Breast epithelium (tissue), 4 donors: ENCODE measurements around the gene SERPINC1. TPM values are rescaled to one million over a fixed set of nuclear protein-coding genes. Genes with fewer than 3 reads are reported as not detected.

Experiments used
- DNase-seq, 2 donors: peaks; one replicate each; pipeline ENCODE4 v3.0.0-alpha.2; 2019; ENCODE audit warnings: low spot score in 2 of 2
- H3K27ac ChIP-seq, 2 donors: fragments of 200-600 bp; sonication (generic) in 1 of 2; one replicate each; pipeline ENCODE4 v1.5.1; 2016 to 2019; ENCODE audit warnings: mild to moderate bottlenecking in 1 of 2
- H3K27me3 ChIP-seq, 2 donors: fragments of 200-600 bp; sonication (generic) in 1 of 2; one replicate each; pipeline versions ENCODE4 v1.5.1 to v1.6.0; 2017 to 2019; ENCODE audit warnings: control low read depth in 1 of 2, mild to moderate bottlenecking in 1 of 2
- H3K36me3 ChIP-seq: fragments of 200-600 bp; one replicate; pipeline ENCODE4 v1.5.1; 2019
- H3K4me1 ChIP-seq, 2 donors: fragments of 200-600 bp; sonication (generic); one replicate each; pipeline ENCODE4 v1.5.1; 2016 to 2019; ENCODE audit warnings: control low read depth in 1 of 2
- H3K4me3 ChIP-seq, 3 donors: fragments of 200-600 bp; sonication (generic); 1 replicate in 2 of 3; 2 replicates in 1 of 3; pipeline ENCODE4 v1.5.1; 2016 to 2019; ENCODE audit warnings: mild to moderate bottlenecking in 3 of 3, moderate library complexity in 2 of 3
- H3K9me3 ChIP-seq, 2 donors: fragments of 200-600 bp; sonication (generic) in 1 of 2; one replicate each; pipeline ENCODE4 v1.5.1; 2016 to 2019; ENCODE audit warnings: control low read depth in 1 of 2
- POLR2A ChIP-seq: fragments of 450-650 bp; IDR thresholded peaks from one replicate; pipeline ENCODE4 v1.6.1; 2016; ENCODE audit warnings: antibody characterized with exemption, mild to moderate bottlenecking, moderate library complexity
- POLR2AphosphoS5 ChIP-seq, 3 donors: sonication (generic); formaldehyde crosslinking; IDR thresholded peaks; one replicate each; pipeline ENCODE4 v1.6.1; 2017; ENCODE audit warnings: antibody characterized with exemption in 3 of 3
- intact Hi-C: fragments of 100-400 bp; cut with DNase I; formaldehyde crosslinking; loops from one replicate; pipeline ENCODE4 v1.15.1; 2023; ENCODE audit warnings: low total_unique reads
- total RNA-seq, 3 donors: library from RNA; depleted of rRNA; stranded (reverse); fragments of >200 nt; gene quantifications; one replicate each; pipeline ENCODE4 v1.1.0, GENCODE V29; 2016
- TF ChIP-seq, protein P1 (sequence below), 3 donors: fragments of 450-650 bp; IDR thresholded peaks; one replicate each; pipeline ENCODE4 v1.5.1; 2016 to 2017; ENCODE audit warnings: antibody characterized with exemption in 3 of 3, mild to moderate bottlenecking in 3 of 3, moderate library complexity in 3 of 3

Gene SERPINC1
- total RNA-seq, 3 donors from 2014 or later: 0.32 TPM; not detected in 2

GRCh38 chr1:173867753-173868265, 49.3 kb downstream of the SERPINC1 start, which contains the start of gene GAS5:
Gene GAS5 (minus strand): TSS chr1:173867989.
- H3K4me3 ChIP-seq: peak within 1 kb of the TSS; percentile 76 to 84 (median 81)
- H3K27me3 ChIP-seq: no peaks in the 10 kb centered on the region
- H3K4me1 ChIP-seq: peaks cover 0 to 4% of the 10 kb centered on the region in 2 donors
- TF ChIP-seq POLR2A (peak; percentile 96), POLR2AphosphoS5 (IDR thresholded peaks at IDR 0.05) (peak; percentile 96 to 99 (median 98))
- TF ChIP-seq, protein P1, sequence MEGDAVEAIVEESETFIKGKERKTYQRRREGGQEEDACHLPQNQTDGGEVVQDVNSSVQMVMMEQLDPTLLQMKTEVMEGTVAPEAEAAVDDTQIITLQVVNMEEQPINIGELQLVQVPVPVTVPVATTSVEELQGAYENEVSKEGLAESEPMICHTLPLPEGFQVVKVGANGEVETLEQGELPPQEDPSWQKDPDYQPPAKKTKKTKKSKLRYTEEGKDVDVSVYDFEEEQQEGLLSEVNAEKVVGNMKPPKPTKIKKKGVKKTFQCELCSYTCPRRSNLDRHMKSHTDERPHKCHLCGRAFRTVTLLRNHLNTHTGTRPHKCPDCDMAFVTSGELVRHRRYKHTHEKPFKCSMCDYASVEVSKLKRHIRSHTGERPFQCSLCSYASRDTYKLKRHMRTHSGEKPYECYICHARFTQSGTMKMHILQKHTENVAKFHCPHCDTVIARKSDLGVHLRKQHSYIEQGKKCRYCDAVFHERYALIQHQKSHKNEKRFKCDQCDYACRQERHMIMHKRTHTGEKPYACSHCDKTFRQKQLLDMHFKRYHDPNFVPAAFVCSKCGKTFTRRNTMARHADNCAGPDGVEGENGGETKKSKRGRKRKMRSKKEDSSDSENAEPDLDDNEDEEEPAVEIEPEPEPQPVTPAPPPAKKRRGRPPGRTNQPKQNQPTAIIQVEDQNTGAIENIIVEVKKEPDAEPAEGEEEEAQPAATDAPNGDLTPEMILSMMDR (IDR thresholded peaks at IDR 0.05): no peak
- peak; percentile 99 to 100 for DNase-seq
- no peaks in the 10 kb centered on the region for H3K9me3 ChIP-seq
- peak within 1 kb of the TSS; percentile 95 to 96 for H3K27ac ChIP-seq
- H3K36me3 ChIP-seq: no peaks in the 10 kb centered on the region
- intact Hi-C loops: no loop called here

DNA sequence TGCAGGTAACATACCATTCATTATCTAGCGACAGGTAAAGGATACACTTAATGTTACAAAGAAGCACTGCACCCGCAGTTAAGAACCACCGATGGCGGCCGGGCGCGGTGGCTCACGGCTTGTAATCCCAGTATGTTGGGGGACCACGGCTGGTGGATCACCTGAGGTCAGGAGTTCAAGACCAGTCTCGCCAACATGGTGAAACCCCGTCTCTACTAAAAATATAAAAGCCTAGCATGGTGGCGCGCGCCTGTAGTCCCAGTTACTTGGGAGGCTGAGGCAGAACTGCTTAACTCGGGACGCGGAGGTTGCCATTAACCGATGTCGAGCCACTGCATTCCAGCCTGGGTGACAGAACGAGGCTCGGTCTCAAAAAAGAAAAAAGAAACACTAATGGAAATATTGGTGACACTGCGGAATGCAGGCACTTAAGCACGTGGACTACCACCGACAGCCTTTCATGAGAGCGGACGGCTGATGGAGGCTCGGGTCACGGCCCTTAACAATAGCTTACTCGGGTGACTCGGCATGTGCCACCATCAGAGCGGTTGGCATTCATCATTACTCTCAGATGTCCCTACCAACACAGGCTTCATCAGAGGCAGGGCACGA, 49.9 kb downstream of the SERPINC1 start:
- Histone ChIP-seq H3K27ac (peak overlapping the region; percentile 95 to 96), H3K36me3 (no peaks in the 10 kb centered on the region), H3K4me3 (peak overlapping the region; percentile 76 to 84 (median 81)), H3K4me1 (peaks cover 0 to 4% of the 10 kb centered on the region in 2 donors), H3K9me3 (no peaks in the 10 kb centered on the region), H3K27me3 (no peaks in the 10 kb centered on the region)
- DNase-seq: no peak
- intact Hi-C loops: no loop called here
- no peak for TF ChIP-seq POLR2A
- TF ChIP-seq, protein P1 (IDR thresholded peaks at IDR 0.05): no peak
- TF ChIP-seq POLR2AphosphoS5 (IDR thresholded peaks at IDR 0.05): no peak

GRCh38 chr1:173866413-173867115, 50.6 kb downstream of the SERPINC1 start:
- Histone ChIP-seq H3K9me3 (no peaks in the 10 kb centered on the region), H3K4me1 (peaks cover 0 to 4% of the 10 kb centered on the region in 2 donors), H3K4me3 (peak overlapping the region; percentile 76 to 84 (median 81)), H3K27ac (peak overlapping the region; percentile 95 to 96), H3K27me3 (no peaks in the 10 kb centered on the region), H3K36me3 (no peaks in the 10 kb centered on the region)
- intact Hi-C loops: no loop called here
- DNase-seq: no peak
- no peak for TF ChIP-seq POLR2AphosphoS5 (IDR thresholded peaks at IDR 0.05)
- TF ChIP-seq, protein P1 (IDR thresholded peaks at IDR 0.05): no peak
- no peak for TF ChIP-seq POLR2A

GRCh38 chr1:173865468-173866164, 51.5 kb downstream of the SERPINC1 start:
- no peaks in the 10 kb centered on the region for H3K9me3 ChIP-seq
- intact Hi-C loops: no loop called here
- peaks cover 0 to 4% of the 10 kb centered on the region in 2 donors for H3K4me1 ChIP-seq
- peak overlapping the region in 1 of 2 donors; percentile 34 for H3K27ac ChIP-seq
- TF ChIP-seq POLR2A: no peak
- H3K36me3 ChIP-seq: no peaks in the 10 kb centered on the region
- peak overlapping the region in 2 of 3 donors; percentile 76 to 81 for H3K4me3 ChIP-seq
- DNase-seq: no peak
- no peaks in the 10 kb centered on the region for H3K27me3 ChIP-seq

DNA sequence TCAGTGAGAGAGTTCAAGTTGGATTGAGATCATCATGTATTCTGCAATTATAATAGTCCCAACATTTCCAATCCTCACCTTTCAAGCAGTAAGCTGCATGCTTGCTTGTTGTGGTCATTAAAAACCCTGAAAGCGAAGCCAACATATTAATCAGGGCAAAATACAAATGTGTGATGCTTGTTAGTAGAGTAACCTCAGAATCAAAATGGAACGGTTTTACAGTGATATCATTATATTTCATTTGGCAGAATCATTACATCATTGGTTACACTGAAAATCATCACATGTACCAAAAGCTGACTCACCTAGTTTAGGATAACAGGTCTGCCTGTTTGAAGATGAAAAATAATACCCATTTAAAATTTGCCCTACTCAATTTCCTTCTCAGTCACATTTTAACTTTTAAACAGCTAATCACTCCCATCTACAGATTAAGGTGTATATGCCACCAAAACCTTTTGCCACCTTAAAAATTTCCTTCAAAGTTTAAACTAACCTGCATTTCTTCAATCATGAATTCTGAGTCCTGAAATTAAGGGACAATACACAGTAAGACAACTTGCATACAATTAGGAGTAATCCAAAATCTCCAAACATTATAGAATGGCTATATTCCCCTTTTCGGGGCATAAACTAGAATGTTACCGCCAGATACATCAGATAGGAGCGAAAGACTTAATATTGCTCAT, 52.8 kb downstream of the SERPINC1 start:
- Histone ChIP-seq H3K9me3 (no peaks in the 10 kb centered on the region), H3K4me3 (peak overlapping the region in 1 of 3 donors; percentile 2), H3K27me3 (no peaks in the 10 kb centered on the region), H3K36me3 (no peaks in the 10 kb centered on the region), H3K4me1 (peaks cover 0 to 4% of the 10 kb centered on the region in 2 donors), H3K27ac (peak overlapping the region in 1 of 2 donors; percentile 21)
- TF ChIP-seq POLR2AphosphoS5 (IDR thresholded peaks at IDR 0.05) (no peak), POLR2A (no peak)
- TF ChIP-seq, protein P1 (IDR thresholded peaks at IDR 0.05): no peak
- no peak for DNase-seq
- intact Hi-C loops: no loop called here
